Stimulated activated CD8-positive, alpha-beta memory T cell treated with anti-CD3 and anti-CD28 coated beads, Interleukin-15, amount 100 ng/mL, for 4 hours (primary cell): ENCODE data around the gene RDH12.

Experiments
- DNase-seq, 2 donors: peaks; one replicate each; pipeline ENCODE4 v3.0.0-alpha.2; 2020; ENCODE audit warnings: low read depth in 2 of 2

Gene RDH12

GRCh38 chr14:67748312-67748711 is 46.6 kb downstream of the RDH12 start:
- no peak for DNase-seq

GRCh38 chr14:67749341-67750084 is 47.8 kb downstream of the RDH12 start:
- no peak for DNase-seq

GRCh38 chr14:67756496-67756895 is 54.8 kb downstream of the RDH12 start:
- no peak for DNase-seq

- no peak for DNase-seq
Measured at GRCh38 chr14:67757175-67757574, 55.5 kb downstream of the RDH12 start.

GRCh38 chr14:67759916-67760315 is 58.2 kb downstream of the RDH12 start:
- no peak for DNase-seq

- no peak for DNase-seq
Measured at GRCh38 chr14:67762051-67762450, 60.4 kb downstream of the RDH12 start.

- no peak for DNase-seq
Measured at GRCh38 chr14:67763158-67763822, 61.6 kb downstream of the RDH12 start.

GRCh38 chr14:67764496-67764895 is 62.8 kb downstream of the RDH12 start:
- DNase-seq: no peak

- no peak for DNase-seq
Measured at GRCh38 chr14:67765192-67765834, 63.6 kb downstream of the RDH12 start.

GRCh38 chr14:67766035-67766680 is 64.5 kb downstream of the RDH12 start:
- DNase-seq: no peak

- DNase-seq: no peak
Measured at GRCh38 chr14:67768219-67768618, 66.5 kb downstream of the RDH12 start.

- DNase-seq: no peak
Measured at GRCh38 chr14:67773844-67774377, 72.2 kb downstream of the RDH12 start.

GRCh38 chr14:67776653-67777322 is 75.1 kb downstream of the RDH12 start:
- no peak for DNase-seq

GRCh38 chr14:67778792-67779191 is 77.1 kb downstream of the RDH12 start:
- no peak for DNase-seq

GRCh38 chr14:67782090-67782489 is 80.4 kb downstream of the RDH12 start:
- no peak for DNase-seq
